IPS-18c (cell line): Measurements from ENCODE around the gene IL32.
"Not testable (repeated sequence)": the region's sequence is repeated elsewhere in the genome, so short reads cannot be mapped to it uniquely, and the experiment has no call there.

Experiments used
- H3K4me3 ChIP-seq: 2 replicates; pipeline ENCODE4 v1.7.0; 2013; ENCODE audit warnings: low read depth, mild to moderate bottlenecking, low read length, moderate library complexity; ENCODE audit not compliant: insufficient read depth
- H3K9me3 ChIP-seq: one replicate; pipeline ENCODE4 v1.6.1; 2013; ENCODE audit warnings: mild to moderate bottlenecking, low read length, moderate library complexity; ENCODE audit not compliant: control insufficient read depth, insufficient read depth

Gene IL32

GRCh38 chr16:3045758-3046640 is 19.4 kb upstream of the IL32 start, which contains the start of gene MMP25:
MMP25 (plus strand) TSS chr16:3046561; CDS start chr16:3046918, 357 bp downstream.
- Histone ChIP-seq H3K9me3 (no peaks in the 10 kb centered on the region), H3K4me3 (peak within 1 kb of the TSS; percentile 71)

GRCh38 chr16:3046641-3047386 is 18.6 kb upstream of the IL32 start:
- peak overlapping the region; percentile 71 for H3K4me3 ChIP-seq

GRCh38 chr16:3047387-3047720 is 18.1 kb upstream of the IL32 start:
- H3K4me3 ChIP-seq = peak overlapping the region; percentile 71
- no peaks in the 10 kb centered on the region for H3K9me3 ChIP-seq

More at GRCh38 chr16:3046641-3047386, 18.6 kb upstream of the IL32 start:
- H3K9me3 ChIP-seq = no peaks in the 10 kb centered on the region

GRCh38 chr16:3049921-3050481 is 15.4 kb upstream of the IL32 start:
- no peaks in the 10 kb centered on the region for H3K9me3 ChIP-seq
- H3K4me3 ChIP-seq = no peak overlapping the region

GRCh38 chr16:3050487-3050886 is 15.0 kb upstream of the IL32 start:
- no peak overlapping the region for H3K4me3 ChIP-seq
- no peaks in the 10 kb centered on the region for H3K9me3 ChIP-seq

GRCh38 chr16:3051009-3051408 is 14.4 kb upstream of the IL32 start:
- Histone ChIP-seq H3K4me3 (no peak overlapping the region), H3K9me3 (no peaks in the 10 kb centered on the region)

GRCh38 chr16:3051494-3051893 is 13.9 kb upstream of the IL32 start:
- no peaks in the 10 kb centered on the region for H3K9me3 ChIP-seq
- H3K4me3 ChIP-seq = no peak overlapping the region

GRCh38 chr16:3052571-3053329 is 12.7 kb upstream of the IL32 start:
- H3K4me3 ChIP-seq, H3K9me3 ChIP-seq: not testable (repeated sequence)

GRCh38 chr16:3053330-3053710 is 12.1 kb upstream of the IL32 start:
- H3K4me3 ChIP-seq, H3K9me3 ChIP-seq: not testable (repeated sequence)

- H3K4me3 ChIP-seq = no peak overlapping the region
These were observed 10.3 kb upstream of the IL32 start for GRCh38 chr16:3054965-3055733.

GRCh38 chr16:3055734-3056115 is 9.7 kb upstream of the IL32 start:
- not testable (repeated sequence) for H3K4me3 ChIP-seq, H3K9me3 ChIP-seq

More at GRCh38 chr16:3054965-3055733, 10.3 kb upstream of the IL32 start:
- H3K9me3 ChIP-seq = no peaks in the 10 kb centered on the region

- Histone ChIP-seq H3K9me3 (no peaks in the 10 kb centered on the region), H3K4me3 (no peak overlapping the region)
These were observed 8.9 kb upstream of the IL32 start for GRCh38 chr16:3056336-3057180.

GRCh38 chr16:3057181-3058138 is 8.0 kb upstream of the IL32 start:
- peak overlapping the region; percentile 79 for H3K4me3 ChIP-seq
- H3K9me3 ChIP-seq = no peaks in the 10 kb centered on the region

- H3K9me3 ChIP-seq = no peaks in the 10 kb centered on the region
- H3K4me3 ChIP-seq = peak overlapping the region; percentile 79
These were observed 7.1 kb upstream of the IL32 start for GRCh38 chr16:3058139-3059030.
